ENCODE measurements around the gene KRTAP5-11.
"Not testable (repeated sequence)": the region's sequence is repeated elsewhere in the genome, so short reads cannot be mapped to it uniquely, and the experiment has no call there.

KRTAP5-11 gene

GRCh38 chr11:71582309-71582895 is at the start of gene KRTAP5-11:
Gene KRTAP5-11, minus strand, starts transcription at chr11:71582875. Its CDS starts 38 bp downstream, at chr11:71582837.
- no peak for DNase-seq

GRCh38 chr11:71631551-71631950 is 48.9 kb upstream of the KRTAP5-11 start:
- not testable (repeated sequence) for DNase-seq

GRCh38 chr11:71630071-71630470 is 47.4 kb upstream of the KRTAP5-11 start:
- DNase-seq, result peak in 1 of 2 donors; percentile 22

DNA sequence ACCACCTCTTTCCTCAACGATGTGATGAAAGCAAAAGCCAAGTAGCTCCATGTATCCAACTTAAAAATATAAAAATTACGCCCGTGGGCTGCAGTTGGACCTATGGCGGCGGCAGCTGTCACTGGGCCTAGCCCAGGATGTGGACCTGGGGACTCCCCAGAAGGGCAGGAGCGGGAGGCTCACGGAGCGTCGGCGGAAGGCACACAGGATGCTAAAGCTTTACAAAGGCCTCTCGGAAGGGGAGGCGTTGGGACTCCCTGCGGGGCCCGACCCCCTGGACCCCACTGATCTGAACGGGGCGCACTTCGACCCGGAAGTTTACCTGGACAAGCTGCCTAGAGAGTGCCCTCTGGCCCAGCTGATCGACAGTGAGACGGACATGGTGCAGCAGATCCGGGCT is 46.3 kb upstream of the KRTAP5-11 start:
- DNase-seq, result not testable (repeated sequence)

GRCh38 chr11:71623226-71623625 is 40.6 kb upstream of the KRTAP5-11 start:
- not testable (repeated sequence) for DNase-seq

DNA sequence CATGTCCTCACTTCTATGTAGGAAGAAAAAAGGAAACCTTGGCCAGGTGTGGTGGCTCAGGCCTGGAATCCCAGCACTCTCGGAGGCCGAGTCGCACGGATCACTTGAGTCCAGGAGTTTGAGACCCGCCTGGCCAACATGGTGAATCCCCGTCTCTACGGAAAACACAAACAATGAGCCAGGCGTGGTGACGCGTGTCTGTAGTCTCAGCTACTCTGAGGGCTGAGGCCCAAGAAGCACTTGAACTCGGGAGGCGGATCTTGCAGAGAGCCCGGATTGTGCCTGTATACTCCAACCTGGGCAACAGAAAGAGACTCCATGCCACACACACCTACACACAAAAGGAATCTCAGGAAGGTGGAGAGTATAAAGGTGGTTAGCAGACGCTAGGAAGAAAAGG is 39.9 kb upstream of the KRTAP5-11 start:
- DNase-seq, result not testable (repeated sequence)

GRCh38 chr11:71615003-71615402 is 32.3 kb upstream of the KRTAP5-11 start:
- not testable (repeated sequence) for DNase-seq

DNA sequence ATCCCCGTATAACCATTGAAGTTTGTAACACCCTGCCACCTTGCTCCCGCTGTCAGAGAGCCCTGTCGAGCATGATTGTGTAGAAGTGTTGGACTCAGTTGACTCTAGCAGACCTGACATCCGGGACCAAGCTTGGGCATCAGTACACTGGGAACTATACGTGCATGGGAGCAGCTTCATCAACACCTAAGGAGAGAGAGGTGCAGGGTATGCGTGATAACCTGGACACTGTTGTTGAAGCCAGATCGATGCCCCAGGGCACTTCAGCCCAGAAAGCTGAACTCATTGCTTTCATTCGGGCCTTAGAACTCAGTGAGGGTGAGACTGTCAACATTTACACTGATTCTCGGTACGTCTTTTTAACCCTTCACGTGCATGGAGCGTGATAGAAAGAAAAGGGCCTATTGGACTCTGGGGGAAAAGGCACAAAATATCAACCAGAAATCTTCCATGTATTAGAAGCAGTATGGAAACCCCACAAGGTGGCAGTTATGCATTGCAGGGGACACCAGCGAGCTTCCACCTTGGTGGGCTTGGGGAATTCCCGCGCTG is 31.8 kb upstream of the KRTAP5-11 start:
- not testable (repeated sequence) for DNase-seq

GRCh38 chr11:71613931-71614330 is 31.3 kb upstream of the KRTAP5-11 start:
- not testable (repeated sequence) for DNase-seq

GRCh38 chr11:71611218-71611910 is 28.7 kb upstream of the KRTAP5-11 start:
- not testable (repeated sequence) for DNase-seq

DNA sequence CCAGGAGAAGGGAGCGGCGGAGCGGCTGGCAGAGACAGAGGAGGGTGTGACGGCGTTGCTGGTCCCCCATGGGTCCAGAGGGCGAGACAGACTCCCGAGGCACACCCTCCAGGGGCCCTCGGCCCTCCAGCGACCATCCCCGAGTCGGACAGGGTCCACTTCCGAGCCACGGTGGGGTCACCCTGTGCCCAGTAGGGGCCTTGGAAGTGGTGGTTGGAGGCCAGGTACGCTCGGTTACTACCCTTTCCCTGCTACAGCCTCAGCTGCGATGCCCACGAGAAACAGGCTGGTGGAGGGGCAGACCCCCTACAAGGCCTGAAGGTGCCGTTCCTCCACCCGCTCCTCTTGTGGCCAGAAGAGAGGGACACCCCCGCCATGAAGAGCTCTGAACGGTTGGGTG is 25.6 kb upstream of the KRTAP5-11 start:
- not testable (repeated sequence) for DNase-seq

DNA sequence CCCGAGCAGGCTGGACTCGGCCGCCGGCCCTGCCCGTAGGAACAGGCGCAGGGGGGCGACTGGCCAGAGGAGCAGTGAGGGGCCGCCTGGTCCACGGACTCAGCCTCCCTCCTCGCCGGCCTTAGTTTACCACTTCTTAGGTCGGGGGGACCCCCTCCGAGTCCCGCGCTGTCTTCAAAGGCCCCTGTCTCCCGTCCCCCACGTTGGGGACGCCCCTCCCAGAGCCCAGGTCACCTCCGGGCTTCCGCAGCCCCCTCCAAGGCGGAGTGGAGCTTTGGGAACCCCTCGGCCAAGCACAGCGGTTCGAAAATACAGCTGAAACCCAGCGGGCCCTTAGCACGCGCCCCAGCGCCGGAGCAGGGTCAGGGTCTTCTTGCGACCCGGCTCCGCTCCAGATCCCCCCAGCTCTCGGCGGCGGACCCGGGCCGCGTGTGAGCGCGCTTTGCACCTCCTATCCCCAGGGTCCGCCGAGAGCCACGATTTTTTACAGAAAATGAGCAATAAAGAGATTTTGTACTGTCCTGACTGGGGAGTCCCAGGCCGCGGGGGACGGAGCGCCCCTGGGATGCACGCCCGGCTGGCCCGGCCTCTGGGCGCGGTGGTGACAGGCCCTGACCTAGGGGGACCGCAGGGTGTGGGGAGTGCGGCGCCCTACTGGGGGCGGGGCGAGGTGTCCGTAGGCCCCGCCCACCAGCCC is 25.0 kb upstream of the KRTAP5-11 start:
- DNase-seq, result not testable (repeated sequence)

GRCh38 chr11:71606853-71607519 is 24.3 kb upstream of the KRTAP5-11 start:
- not testable (repeated sequence) for DNase-seq

DNA sequence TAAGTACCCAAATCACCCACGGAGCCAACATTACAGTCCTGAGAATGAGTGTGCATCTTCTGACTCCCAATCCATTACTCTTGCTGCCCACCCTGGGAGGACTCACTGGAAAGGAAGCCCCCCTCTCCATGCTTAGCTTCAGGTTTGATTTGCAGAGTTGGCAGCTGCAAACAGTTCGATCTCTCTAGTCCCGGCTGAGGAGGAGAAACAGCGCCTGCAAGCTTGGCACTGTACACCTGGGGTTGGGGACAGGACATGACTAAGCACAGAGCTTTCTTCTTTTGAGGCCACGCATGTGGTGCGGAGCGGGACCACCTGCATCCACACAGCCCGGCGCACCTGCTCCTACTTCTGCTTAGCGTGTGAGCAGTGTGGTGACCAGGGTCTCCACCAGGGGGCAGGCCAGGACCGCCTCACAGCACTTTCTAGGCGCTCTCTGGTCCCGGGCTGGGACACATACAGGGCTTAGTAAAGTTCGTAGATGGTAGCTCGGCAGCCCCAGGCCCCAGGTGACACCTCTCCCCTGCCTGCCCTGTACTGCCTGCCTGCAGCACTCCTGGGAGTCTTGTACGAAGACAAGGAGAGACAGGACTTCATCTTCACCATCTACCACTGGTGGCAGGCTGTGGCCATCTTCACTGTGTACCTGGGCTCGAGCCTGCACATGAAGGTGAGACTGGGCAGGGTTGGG is 22.3 kb upstream of the KRTAP5-11 start:
- peak in 1 of 2 donors; percentile 19 for DNase-seq

DNA sequence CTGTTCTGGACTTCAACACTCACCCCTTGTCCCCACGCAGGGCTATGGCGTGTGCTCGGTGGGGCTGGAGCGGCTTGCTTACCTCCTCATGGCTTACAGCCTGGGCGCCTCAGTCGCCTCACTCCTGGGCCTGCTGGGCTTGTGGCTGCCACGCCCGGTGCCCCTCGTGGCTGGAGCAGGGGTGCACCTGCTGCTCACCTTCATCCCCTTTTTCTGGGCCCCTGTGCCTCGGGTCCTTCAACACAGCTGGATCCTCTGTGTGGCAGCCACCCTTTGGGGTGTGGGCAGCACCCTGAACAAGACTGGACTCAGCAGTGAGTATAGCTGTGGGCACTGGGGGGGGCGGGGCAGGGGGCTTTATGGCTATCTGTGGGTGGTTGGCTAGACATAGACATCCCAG is 20.5 kb upstream of the KRTAP5-11 start:
- DNase-seq, result not testable (repeated sequence)

GRCh38 chr11:71589546-71589920 is 6.9 kb upstream of the KRTAP5-11 start:
- not testable (repeated sequence) for DNase-seq

DNA sequence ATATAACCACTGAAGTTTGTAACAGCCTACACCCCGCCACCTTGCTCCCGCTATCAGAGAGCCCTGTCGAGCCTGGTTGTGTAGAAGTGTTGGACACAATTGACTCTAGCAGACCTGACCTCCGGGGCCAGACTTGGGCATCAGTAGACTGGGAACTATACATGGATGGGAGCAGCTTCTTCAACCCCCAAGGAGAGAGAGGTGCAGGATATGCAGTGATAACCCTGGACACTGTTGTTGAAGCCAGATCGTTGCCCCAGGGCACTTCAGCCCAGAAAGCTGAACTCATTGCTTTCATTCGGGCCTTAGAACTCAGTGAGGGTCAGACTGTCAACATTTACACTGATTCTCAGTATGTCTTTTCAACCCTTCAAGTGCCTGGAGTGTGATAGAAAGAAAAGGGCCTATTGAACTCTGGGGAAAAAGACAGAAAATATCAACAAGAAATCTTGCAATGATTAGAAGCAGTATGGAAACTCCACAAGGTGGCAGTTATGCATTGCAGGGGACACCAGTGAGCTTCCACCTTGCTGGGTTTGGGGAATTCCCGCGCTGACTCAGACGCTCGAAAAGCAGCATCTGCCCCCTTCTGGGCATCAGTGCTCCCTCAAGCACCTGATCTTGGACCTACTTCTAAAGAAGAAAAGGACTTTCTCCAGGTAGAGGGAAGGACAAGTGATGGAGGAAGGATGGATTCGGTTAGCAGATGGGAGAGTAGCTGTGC is 6.3 kb upstream of the KRTAP5-11 start:
- DNase-seq, result peak; percentile 14 to 17

- not testable (repeated sequence) for DNase-seq
These were observed 5.6 kb upstream of the KRTAP5-11 start for GRCh38 chr11:71588314-71588713.

DNA sequence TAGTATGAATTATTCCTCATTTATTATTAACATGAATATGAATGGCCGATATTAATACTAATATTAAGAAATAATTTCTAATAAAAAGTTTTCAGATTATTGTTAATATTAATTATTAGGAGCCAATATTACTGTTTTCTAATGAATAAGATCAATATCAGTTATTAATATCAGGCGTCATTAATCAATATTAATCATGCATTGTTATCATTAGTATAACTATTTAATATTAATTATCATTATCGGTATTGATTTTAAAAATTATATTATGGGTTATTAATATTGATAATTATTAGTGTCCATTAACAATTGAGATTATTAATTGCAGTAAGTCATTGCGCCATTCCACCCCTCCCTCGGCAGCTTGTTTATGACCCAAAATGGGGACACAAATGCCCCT is 3.0 kb upstream of the KRTAP5-11 start:
- not testable (repeated sequence) for DNase-seq

GRCh38 chr11:71582969-71583368 is 294 bp upstream of the KRTAP5-11 start:
- DNase-seq, result not testable (repeated sequence)

DNA sequence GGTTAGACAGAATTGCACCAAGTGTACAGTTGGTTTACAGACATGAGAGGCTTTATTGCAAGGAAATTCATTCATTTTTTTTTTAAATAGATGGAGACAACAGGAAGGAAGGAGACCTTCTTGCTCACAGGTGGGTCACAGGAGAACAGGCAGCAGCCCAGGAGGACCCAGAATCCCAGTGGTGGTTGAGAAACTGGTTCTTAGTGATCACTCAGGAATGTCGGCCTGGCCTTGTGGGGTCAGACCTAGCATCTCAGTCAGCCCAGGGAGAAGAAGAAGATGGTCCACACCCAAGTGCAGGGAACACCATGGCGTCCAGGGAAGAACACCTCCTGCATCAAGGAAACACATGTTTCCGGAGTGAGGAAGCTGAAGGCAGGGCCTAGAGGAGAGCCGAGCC is 849 bp downstream of the KRTAP5-11 start:
- DNase-seq, result no peak

All from CD4-positive, alpha-beta T cell treated with Interleukin-4 for 1 hour (primary cell).